ENCODE results near the gene RASAL1. TPM values are rescaled to one million over a fixed set of nuclear protein-coding genes. Genes with fewer than 3 reads are reported as not detected.
A peak's percentile ranks its signal among the peaks of the same experiment; 100 is the strongest.

The RASAL1 gene
- total and polyA plus RNA-seq, 7 experiments from 2014 or later, result 0.19 to 2.1 (median 1.4) TPM

DNA sequence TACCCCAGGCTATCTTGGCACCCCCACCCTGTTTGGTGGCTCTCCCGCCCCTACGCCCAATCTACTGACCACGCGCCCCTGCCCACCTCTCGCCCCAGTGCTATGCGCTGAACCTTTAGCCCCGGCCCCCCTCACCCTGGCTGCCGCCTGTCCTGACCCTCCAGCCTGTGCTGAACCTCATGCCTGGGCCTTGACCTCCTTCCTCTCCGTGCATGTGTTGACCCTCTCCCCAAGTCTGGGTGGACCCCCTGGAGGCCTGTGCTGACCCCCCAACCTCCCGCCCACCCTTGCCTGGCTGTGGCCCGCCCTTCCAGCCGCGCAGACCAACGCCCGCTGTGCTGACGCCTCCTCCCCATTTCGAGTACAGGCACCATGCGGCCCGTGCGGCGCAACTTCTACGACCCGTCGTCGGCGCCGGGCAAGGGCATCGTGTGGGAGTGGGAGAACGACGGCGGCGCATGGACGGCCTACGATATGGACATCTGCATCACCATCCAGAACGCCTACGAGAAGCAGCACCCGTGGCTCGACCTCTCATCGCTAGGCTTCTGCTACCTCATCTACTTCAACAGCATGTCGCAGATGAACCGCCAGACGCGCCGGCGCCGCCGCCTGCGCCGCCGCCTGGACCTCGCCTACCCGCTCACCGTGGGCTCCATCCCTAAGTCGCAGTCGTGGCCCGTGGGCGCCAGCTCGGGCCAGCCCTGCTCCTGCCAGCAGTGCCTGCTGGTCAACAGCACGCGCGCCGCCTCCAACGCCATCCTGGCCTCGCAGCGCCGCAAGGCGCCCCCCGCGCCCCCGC lies 58.3 kb downstream of the RASAL1 start:
- intact Hi-C loops (cut with micrococcal nuclease), result no loop called here
- Mint-ChIP-seq H3K27me3 (no peaks in the 10 kb centered on the region), H3K27ac (peak overlapping the region in 2 of 9 donors; percentile 2 to 28), H3K9me3 (no peaks in the 10 kb centered on the region), H3K36me3 (peaks cover 0 to 22% (median 15%) of the 10 kb centered on the region in 5 donors), H3K4me1 (peaks cover 4 to 79% (median 58%) of the 10 kb centered on the region in 7 donors), H3K4me3 (no peak overlapping the region)
- peaks cover 0 to 15% (median 0%) of the 10 kb centered on the region in 3 experiments for H3K36me3 ChIP-seq (ENCODE audit: control insufficient read depth in 2 of 3, insufficient read depth in 3 of 3, low read length in 3 of 3)
- DNase-seq, result no peak
- H3K27ac ChIP-seq (ENCODE audit: low read depth, low read length), result no peak overlapping the region
- H3K4me3 ChIP-seq (ENCODE audit: low read length), result no peak overlapping the region
- ChIA-PET POLR2A (no interaction called here), CTCF (no interaction called here)
- no peak for ATAC-seq
- no peaks in the 10 kb centered on the region for H3K27me3 ChIP-seq (ENCODE audit: control insufficient read depth in 2 of 2, insufficient read depth in 2 of 2, low read length in 2 of 2)
- peaks cover 8 to 24% of the 10 kb centered on the region in 2 donors for H3K4me1 ChIP-seq (ENCODE audit: control insufficient read depth in 2 of 2, insufficient read depth in 2 of 2, low read length in 2 of 2)
- H3K9me3 ChIP-seq (ENCODE audit: control insufficient read depth in 2 of 3, low read length in 3 of 3), result no peaks in the 10 kb centered on the region

DNA sequence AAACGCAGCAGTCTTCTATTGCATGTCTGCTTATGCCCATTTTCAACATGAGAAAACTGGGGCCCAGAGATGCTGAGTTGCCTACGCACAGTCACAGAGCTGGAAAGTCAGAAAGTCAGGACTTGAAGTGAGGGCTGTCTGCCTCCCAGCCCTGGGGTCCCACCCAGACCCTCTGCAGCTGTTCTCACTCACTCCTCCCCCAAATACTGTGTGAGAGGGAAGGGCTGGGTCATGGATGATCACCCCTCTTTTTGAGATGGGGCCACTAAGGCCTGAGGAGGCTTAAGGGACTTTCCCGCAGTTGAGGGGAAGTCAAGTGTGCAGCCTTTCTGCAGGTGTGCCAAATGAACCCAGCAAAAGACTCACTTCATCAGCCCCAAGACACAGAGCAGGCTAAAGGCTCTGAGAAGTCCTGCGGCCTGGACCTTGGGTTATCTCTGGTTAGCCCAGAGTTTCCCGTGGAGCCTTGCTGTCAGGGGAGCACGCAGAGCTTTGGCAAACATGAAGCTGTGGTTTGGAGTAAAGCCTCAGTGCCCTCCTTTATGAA lies 60.4 kb downstream of the RASAL1 start:
- no peaks in the 10 kb centered on the region for H3K27me3 Mint-ChIP-seq
- POLR2A ChIA-PET, result interaction anchor here (1.9 kb wide), 1 partner anchor 12 kb away, joined by 4 read pairs; no protein-coding TSS in a partner anchor
- peaks cover 0 to 22% (median 15%) of the 10 kb centered on the region in 5 donors for H3K36me3 Mint-ChIP-seq
- intact Hi-C loops (cut with micrococcal nuclease), result no loop called here
- Histone ChIP-seq H3K36me3 (ENCODE audit: control insufficient read depth in 2 of 3, insufficient read depth in 3 of 3, low read length in 3 of 3) (peaks cover 0 to 20% (median 0%) of the 10 kb centered on the region in 3 experiments), H3K27me3 (ENCODE audit: control insufficient read depth in 2 of 2, insufficient read depth in 2 of 2, low read length in 2 of 2) (no peaks in the 10 kb centered on the region), H3K9me3 (ENCODE audit: control insufficient read depth in 2 of 3, low read length in 3 of 3) (no peaks in the 10 kb centered on the region), H3K27ac (ENCODE audit: low read depth, low read length) (peak overlapping the region; percentile 49), H3K4me3 (ENCODE audit: low read length) (no peak overlapping the region), H3K4me1 (ENCODE audit: control insufficient read depth in 2 of 2, insufficient read depth in 2 of 2, low read length in 2 of 2) (peaks cover 14 to 32% of the 10 kb centered on the region in 2 donors)
- H3K9me3 Mint-ChIP-seq, result no peaks in the 10 kb centered on the region
- CTCF ChIA-PET, result no interaction called here
- H3K4me3 Mint-ChIP-seq, result peak overlapping the region in 4 of 10 donors; percentile 24 to 48 (median 30)
- no peak for DNase-seq
- H3K4me1 Mint-ChIP-seq, result peaks cover 11 to 79% (median 59%) of the 10 kb centered on the region in 7 donors
- peak overlapping the region in 7 of 9 donors; percentile 18 to 87 (median 61) for H3K27ac Mint-ChIP-seq
- peak; percentile 68 for ATAC-seq

DNA sequence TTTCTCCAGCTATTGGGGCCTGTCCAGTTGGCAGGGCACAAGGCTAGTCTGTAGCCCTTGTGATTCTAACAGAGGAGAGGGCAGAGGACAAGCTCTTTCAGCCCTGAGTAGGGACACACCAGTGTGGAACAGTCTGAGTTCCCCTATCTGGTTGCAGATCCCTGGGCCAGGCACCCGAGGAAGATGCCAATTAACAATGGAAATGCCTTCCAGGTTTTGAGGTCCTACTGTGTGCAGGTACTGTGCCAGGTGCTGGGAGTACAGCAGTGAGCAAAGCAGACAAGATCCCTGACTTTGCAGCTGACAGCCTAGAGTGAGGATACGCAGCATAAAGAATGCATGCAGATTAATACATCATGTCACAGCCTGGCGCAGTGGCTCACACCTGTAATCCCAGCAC lies 62.0 kb downstream of the RASAL1 start:
- CTCF ChIA-PET, result no interaction called here
- Histone ChIP-seq H3K9me3 (ENCODE audit: control insufficient read depth in 2 of 3, low read length in 3 of 3) (no peaks in the 10 kb centered on the region), H3K27ac (ENCODE audit: low read depth, low read length) (no peak overlapping the region), H3K4me3 (ENCODE audit: low read length) (no peak overlapping the region), H3K4me1 (ENCODE audit: control insufficient read depth in 2 of 2, insufficient read depth in 2 of 2, low read length in 2 of 2) (peaks cover 20 to 42% of the 10 kb centered on the region in 2 donors), H3K36me3 (ENCODE audit: control insufficient read depth in 2 of 3, insufficient read depth in 3 of 3, low read length in 3 of 3) (peaks cover 0 to 12% (median 0%) of the 10 kb centered on the region in 3 experiments), H3K27me3 (ENCODE audit: control insufficient read depth in 2 of 2, insufficient read depth in 2 of 2, low read length in 2 of 2) (no peaks in the 10 kb centered on the region)
- peaks cover 13 to 81% (median 71%) of the 10 kb centered on the region in 7 donors for H3K4me1 Mint-ChIP-seq
- peak overlapping the region in 2 of 10 donors; percentile 15 to 41 for H3K4me3 Mint-ChIP-seq
- POLR2A ChIA-PET, result no interaction called here
- H3K36me3 Mint-ChIP-seq, result peaks cover 0 to 18% (median 11%) of the 10 kb centered on the region in 5 donors
- no peak for ATAC-seq
- H3K27me3 Mint-ChIP-seq, result no peaks in the 10 kb centered on the region
- peak overlapping the region in 7 of 9 donors; percentile 33 to 76 (median 51) for H3K27ac Mint-ChIP-seq
- intact Hi-C loops (cut with micrococcal nuclease), result no loop called here
- no peaks in the 10 kb centered on the region for H3K9me3 Mint-ChIP-seq
- no peak for DNase-seq

DNA sequence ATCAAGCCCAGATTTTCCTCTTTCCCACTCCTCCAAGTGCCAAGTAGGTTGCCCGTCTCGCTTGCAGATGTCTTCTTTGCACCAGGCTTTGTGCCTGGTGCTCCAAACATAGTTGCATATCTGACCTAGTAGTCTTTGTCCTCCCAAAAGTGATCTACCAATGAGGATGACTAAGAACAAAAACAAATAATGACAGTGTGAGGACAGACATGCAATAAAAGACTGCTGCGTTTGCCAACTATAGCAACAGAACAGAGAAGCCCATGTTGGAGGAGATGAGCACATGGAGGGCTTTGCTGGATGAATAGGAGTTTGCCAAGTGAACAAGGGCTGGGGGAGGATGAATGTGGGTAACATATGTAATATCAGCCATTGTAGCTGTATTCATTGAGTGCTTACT lies 63.4 kb downstream of the RASAL1 start:
- H3K27me3 Mint-ChIP-seq, result no peaks in the 10 kb centered on the region
- H3K4me3 Mint-ChIP-seq, result peak overlapping the region in 2 of 10 donors; percentile 11 to 33
- ChIA-PET POLR2A (no interaction called here), CTCF (interaction anchor here (1.5 kb wide), 1 partner anchor 27 kb away, joined by 3 read pairs; no protein-coding TSS in a partner anchor)
- no peaks in the 10 kb centered on the region for H3K27me3 ChIP-seq (ENCODE audit: control insufficient read depth in 2 of 2, insufficient read depth in 2 of 2, low read length in 2 of 2)
- peaks cover 20 to 42% of the 10 kb centered on the region in 2 donors for H3K4me1 ChIP-seq (ENCODE audit: control insufficient read depth in 2 of 2, insufficient read depth in 2 of 2, low read length in 2 of 2)
- intact Hi-C loops (cut with micrococcal nuclease), result no loop called here
- peaks cover 13 to 91% (median 78%) of the 10 kb centered on the region in 7 donors for H3K4me1 Mint-ChIP-seq
- H3K36me3 ChIP-seq (ENCODE audit: control insufficient read depth in 2 of 3, insufficient read depth in 3 of 3, low read length in 3 of 3), result peaks cover 0 to 5% (median 0%) of the 10 kb centered on the region in 3 experiments
- peaks cover 0 to 14% (median 4%) of the 10 kb centered on the region in 5 donors for H3K36me3 Mint-ChIP-seq
- peak overlapping the region; percentile 4 to 90 (median 49) for H3K27ac Mint-ChIP-seq
- ATAC-seq (no peak), DNase-seq (no peak)
- no peak overlapping the region for H3K27ac ChIP-seq (ENCODE audit: low read depth, low read length)
- H3K9me3 Mint-ChIP-seq, result no peaks in the 10 kb centered on the region
- no peaks in the 10 kb centered on the region for H3K9me3 ChIP-seq (ENCODE audit: control insufficient read depth in 2 of 3, low read length in 3 of 3)
- H3K4me3 ChIP-seq (ENCODE audit: low read length), result no peak overlapping the region

DNA sequence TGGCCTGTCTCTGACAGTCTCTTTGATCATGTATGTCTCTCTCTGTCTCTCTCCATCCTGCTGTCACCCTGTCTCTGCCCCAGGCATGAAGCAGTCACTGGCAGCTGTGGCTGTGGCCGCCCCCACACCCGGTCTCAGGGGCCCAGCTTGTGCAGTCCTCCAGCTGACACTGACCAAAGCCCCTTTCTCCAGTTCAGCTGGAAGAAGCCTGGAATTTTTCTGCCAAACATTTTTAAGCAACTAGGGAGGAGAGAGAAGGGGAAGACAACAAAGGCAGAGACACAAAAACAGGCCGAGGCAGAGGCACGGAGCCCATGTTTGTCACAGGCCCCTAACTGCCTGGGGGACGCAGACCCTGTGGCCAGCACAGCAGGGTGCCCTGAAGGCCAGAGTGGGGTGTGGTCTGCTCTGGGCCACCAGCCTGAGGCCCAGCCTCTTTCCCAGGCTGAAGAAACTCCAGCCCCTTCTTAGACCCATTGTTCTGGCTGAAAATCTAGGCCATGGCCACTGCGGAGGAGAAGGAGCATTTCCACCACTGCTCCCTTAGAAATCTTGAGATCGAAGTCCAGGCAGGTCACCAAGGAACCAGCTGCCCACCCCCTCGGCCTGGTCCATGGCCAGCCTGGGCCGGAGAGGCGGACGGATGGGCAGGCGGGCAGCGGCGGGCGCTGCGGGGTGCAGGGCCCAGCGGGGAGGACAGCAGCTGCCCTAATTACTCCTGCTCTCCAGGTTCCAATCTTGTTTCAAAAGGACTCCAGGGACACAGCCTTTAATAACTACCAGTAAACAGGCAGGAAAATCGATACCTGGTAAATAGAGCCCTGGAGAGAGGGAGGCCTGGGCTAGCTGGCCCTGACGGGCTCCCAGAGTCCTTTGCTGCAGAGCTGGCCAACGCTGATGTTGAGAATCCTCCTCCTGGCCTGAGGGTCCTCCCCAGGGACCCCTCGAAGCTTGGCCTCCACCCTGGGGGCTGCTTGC lies 64.1 kb downstream of the RASAL1 start:
- Histone ChIP-seq H3K9me3 (ENCODE audit: control insufficient read depth in 2 of 3, low read length in 3 of 3) (no peaks in the 10 kb centered on the region), H3K27ac (ENCODE audit: low read depth, low read length) (no peak overlapping the region), H3K27me3 (ENCODE audit: control insufficient read depth in 2 of 2, insufficient read depth in 2 of 2, low read length in 2 of 2) (no peaks in the 10 kb centered on the region), H3K4me3 (ENCODE audit: low read length) (no peak overlapping the region), H3K36me3 (ENCODE audit: control insufficient read depth in 2 of 3, insufficient read depth in 3 of 3, low read length in 3 of 3) (peaks cover 0 to 5% (median 0%) of the 10 kb centered on the region in 3 experiments), H3K4me1 (ENCODE audit: control insufficient read depth in 2 of 2, insufficient read depth in 2 of 2, low read length in 2 of 2) (peaks cover 20 to 42% of the 10 kb centered on the region in 2 donors)
- ChIA-PET CTCF (interaction anchor here (0.6 to 1.5 kb wide), 2 partner anchors 26 to 27 kb away, joined by 3 to 4 read pairs; no protein-coding TSS in a partner anchor), POLR2A (interaction anchor here (0.6 kb wide), 1 partner anchor 18 kb away, joined by 3 read pairs; no protein-coding TSS in a partner anchor)
- Mint-ChIP-seq H3K4me1 (peaks cover 13 to 94% (median 81%) of the 10 kb centered on the region in 7 donors), H3K4me3 (peak overlapping the region in 5 of 10 donors; percentile 1 to 49 (median 33)), H3K27ac (peak overlapping the region; percentile 47 to 90 (median 69)), H3K27me3 (no peaks in the 10 kb centered on the region), H3K9me3 (no peaks in the 10 kb centered on the region), H3K36me3 (peaks cover 0 to 11% (median 3%) of the 10 kb centered on the region in 5 donors)
- DNase-seq (no peak), ATAC-seq (no peak)
- intact Hi-C loops (cut with micrococcal nuclease), result no loop called here

All from naive thymus-derived CD4-positive, alpha-beta T cell (primary cell).